GM19372 (cell line): ENCODE measurements around the gene LRRC38.
"Not testable (repeated sequence)": the region's sequence is repeated elsewhere in the genome, so short reads cannot be mapped to it uniquely, and the experiment has no call there.

Source experiments
- ATAC-seq: cut with Tn5 transposase; IDR thresholded peaks from one replicate; pipeline ENCODE4 v1.9.1; 2021; ENCODE audit warnings: mild to moderate bottlenecking, low read depth, moderate library complexity; ENCODE audit not compliant: unreplicated experiment

Gene LRRC38, protein sequence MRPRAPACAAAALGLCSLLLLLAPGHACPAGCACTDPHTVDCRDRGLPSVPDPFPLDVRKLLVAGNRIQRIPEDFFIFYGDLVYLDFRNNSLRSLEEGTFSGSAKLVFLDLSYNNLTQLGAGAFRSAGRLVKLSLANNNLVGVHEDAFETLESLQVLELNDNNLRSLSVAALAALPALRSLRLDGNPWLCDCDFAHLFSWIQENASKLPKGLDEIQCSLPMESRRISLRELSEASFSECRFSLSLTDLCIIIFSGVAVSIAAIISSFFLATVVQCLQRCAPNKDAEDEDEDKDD

DNA sequence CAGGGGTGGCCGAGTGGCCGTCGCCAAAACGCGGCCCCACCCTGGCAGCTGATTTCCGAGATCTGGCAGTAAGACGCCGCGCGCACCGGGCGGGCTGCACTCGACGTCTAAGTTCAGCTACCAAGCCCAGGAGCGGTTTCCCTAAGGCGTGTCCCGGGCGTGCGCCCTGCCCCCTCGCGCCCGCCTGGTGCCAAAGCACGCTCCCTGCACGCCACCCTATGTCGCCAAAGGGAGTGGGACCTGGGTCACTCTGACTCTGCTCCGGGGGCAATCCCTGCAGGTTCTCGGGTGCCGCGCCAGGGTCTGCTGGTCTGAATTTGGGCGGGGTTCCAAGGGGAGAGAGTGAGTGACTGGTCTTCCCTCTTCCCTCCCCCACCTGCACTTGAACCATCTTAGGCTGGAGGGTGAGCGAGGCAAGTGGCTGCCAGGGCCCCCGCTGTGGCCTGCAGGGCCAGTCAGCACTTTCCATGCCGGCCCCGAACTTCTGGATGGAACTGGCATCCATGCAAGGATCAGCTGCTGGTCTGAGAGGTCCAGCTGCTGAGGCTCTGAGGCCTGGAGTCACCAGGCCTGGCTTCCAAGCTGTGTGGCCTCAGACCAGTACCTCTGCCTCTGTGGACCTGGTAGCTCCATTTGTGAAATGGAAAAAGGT lies at the start of gene LRRC38:
Gene LRRC38 (minus strand): TSS at position 109 of the 652 bp plus-strand sequence. CDS start 410 bp downstream, outside the sequence.
- ATAC-seq = no peak

DNA sequence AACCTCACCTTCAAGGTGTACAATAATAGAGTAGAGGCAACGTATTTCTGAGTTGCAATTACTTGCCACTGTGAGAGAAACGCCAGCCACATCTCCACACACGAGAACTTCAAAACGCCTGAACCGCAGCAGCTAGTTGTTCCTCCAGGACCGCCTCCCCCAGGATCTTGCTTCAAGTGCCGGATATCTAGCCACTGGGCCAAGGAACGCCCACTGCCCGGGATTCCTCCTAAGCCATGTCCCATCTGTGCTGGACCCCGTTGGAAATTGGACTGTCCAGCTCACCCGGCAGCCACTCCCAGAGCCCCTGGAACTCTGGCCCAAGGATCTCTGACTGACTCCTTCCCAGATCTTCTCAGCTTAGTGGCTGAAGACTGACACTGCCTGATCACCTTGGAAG lies 49.2 kb upstream of the LRRC38 start:
- not testable (repeated sequence) for ATAC-seq

DNA sequence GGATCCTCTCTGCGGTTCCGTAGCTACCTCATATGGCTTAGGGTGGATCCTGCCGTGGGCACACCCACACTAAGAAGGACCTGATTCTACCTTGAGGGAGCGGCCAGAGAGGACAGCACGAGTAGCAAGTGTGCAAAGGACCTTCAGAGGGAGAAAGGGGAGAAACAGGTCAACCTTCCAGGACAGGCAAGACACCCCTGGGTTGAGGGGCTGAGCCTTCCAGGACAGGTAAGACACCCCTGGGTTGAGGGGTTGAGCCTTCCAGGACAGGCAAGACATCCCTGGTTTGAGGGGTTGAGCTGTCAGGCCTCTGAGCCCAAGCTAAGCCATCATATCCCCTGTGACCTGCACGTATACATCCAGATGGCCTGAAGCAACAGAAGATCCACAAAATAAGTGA lies 46.7 kb upstream of the LRRC38 start:
- no peak for ATAC-seq

DNA sequence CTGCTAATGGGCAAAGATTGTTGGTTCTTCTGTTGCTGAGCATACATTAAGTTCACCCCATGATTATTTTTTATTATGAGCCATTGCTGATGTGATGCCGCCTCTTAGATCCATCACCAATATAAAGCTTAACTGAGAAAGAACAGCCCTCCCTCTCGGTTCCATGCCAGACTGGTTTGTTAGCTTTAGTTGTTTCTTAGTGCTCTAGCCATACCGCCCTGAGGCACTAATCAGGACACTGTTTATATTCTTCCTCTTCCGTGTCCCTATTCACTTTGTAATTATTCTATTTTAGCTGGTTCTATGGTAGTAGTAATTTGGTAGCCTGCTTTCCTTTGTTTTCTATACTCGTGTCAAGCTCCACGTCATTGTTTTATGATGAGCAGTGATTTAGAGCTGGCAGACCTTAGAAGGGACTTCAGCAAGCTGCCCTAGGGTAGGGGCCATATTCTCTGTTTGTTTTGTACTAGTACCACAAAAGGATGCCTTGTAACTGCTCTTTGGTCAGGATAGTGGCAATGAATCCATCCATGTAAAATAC lies 42.5 kb upstream of the LRRC38 start:
- no peak for ATAC-seq

DNA sequence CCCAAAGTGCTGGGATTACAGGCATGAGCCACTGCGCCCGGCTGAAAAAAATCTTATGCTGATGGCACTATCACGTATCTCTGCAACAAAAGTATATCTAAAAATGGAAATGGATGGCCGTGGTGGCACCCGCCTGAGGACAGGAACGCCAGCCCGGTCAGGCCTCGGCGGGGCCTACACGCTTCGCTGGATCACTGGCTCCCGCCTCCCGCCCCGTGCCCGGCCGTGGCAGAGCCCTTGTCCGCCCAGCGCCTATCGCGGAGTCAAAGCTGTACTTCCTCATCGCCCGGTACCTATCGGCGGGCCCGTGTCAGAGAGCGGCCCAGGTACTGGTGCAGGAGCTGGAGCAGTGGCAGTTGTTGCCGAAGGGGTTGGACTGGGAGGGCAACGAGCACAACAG lies 41.0 kb upstream of the LRRC38 start:
- no peak for ATAC-seq

DNA sequence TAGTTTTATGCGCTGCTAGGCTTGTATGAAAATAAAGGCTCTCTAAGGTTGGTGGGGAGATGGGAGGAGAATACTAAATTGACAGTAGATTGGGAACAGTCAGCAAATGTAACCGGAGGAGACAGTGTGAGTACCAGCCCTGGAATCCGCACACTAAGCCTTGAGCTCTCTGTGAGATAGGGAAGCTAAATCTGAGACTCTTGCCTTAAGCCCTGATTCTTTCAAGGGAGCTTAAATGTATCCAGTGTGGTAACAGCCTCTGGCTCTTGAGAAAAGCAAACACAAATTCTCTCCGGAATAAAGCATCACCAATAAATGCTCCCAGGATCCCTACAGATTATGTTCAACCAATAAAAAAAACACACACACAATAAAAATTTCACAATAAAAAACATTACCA lies 36.9 kb upstream of the LRRC38 start:
- ATAC-seq = no peak

DNA sequence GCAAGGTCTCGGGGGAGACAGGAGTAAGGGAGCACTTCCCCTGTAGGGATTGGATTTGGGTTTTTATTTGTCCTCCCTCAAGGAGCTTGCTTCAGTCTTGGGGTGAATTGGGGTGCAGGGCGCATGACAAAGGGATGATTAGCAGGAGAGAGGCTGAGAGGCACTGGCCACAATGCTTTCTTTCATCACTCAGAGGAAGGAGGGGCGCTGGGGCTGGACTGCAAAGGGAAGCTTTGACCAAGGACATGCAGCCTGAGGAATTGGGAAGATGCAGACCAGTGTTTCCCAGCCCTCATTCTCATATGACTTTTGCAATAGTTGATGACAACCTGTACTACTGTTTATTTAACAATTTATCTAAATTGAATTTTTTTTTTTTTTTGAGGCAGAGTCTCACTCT lies 35.7 kb upstream of the LRRC38 start:
- ATAC-seq = no peak

DNA sequence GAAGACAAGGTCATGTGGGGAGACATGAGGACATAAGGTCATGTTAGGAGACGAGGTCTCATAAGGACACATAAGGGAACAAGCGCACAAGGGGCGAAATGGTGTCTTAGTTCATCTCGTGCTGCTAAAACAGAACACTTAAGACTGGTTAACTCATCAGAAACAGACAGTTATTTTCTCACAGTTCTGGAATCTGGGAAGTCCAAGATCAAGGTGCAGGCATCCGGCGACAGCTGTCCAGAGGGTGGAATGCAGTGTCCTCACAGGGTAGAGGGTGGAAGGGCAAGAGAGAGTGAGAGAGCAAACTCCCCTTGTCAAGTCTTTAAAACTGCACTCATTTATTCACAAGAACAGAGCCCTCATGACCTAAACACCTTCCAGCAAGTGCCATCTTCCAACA lies 35.2 kb upstream of the LRRC38 start:
- ATAC-seq = no peak

DNA sequence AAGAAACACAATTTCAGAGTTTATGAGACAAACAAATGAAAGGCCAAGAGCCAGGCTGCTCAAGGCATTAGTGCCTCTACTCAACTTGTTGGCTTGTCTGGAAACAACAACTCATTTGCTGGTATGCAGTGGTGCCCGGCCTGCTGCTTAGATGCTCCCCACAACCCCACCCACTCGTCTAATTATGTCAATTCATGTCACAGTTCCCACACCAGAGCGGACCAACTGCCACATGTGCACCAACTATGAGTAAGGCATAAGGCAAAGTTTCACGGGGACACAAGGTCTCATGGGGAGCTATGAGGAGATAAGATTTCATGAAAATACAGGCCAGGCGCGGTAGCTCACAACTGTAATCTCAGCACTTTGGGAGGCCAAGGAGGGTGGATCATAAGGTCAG lies 34.5 kb upstream of the LRRC38 start:
- ATAC-seq = no peak

DNA sequence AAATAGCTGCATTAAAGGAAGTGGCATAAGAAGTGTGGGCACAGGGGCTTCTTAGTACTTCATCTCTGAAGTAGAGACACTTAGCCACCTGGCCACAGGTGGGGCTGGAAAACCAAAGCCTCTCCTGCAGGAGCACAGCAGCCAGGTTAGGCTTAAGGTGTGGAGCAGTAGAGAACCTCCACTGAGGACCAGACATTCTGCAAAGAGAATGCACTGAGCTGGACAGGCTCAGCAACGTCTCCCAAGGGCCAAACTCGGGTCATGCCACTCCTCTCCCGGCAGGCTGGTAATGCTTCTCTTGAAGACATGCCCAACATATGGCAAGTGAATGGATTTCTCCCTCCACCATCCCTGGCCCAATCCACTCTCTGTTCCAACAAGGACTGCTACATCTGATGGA lies 33.0 kb upstream of the LRRC38 start:
- ATAC-seq = no peak

DNA sequence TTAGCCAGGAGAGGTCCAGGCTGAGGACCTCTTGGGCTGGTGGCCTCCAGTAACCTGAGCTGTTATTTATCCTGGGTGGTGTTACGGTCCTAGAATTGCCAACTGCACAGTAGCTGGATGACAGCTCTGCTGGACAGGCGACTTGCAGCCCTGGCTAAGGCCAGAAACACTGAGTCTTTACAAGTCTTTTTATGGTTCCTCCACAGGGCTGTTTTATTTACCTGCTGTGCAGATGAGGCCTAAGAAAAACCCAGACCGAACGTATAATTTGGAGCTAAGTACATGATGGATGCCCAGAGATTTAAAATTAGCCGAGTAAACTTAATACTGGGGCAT lies 30.4 kb upstream of the LRRC38 start:
- no peak for ATAC-seq

DNA sequence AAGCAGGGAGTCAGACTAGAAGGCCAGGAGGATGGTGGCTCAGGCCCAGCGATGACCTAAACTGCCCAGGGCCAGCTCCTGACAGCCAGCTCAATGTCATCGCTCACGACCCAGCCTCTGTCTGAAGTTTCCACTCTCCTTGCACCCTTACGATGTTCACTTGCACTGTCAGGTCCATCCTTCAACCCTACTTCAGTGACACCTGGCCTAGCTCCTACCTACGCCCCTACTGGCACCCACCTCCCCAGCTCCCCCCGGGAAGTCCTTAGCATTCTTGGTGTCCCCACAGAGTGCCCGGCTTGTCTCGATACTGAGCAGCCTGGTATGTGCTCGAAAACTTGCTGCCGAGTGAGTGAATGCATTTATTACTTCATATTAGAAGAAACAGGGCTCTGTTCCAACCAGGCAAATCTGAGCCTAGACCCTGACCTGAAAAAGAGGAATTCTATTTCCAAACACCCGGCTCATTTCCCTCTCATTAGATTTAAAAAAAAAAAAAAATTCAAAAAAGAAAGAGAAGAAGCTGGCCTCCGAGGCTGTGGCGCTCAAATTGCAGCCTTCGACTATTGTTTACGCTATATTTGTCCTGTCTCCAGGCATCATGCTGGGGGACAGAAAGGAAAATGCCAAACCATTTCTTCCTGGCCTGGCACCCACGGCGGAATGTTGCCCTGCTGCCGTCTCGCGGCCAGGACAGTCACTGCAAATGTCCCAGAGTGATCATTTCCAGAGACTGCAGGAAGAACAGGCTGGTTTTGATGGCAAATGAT lies 29.8 kb upstream of the LRRC38 start:
- no peak for ATAC-seq

DNA sequence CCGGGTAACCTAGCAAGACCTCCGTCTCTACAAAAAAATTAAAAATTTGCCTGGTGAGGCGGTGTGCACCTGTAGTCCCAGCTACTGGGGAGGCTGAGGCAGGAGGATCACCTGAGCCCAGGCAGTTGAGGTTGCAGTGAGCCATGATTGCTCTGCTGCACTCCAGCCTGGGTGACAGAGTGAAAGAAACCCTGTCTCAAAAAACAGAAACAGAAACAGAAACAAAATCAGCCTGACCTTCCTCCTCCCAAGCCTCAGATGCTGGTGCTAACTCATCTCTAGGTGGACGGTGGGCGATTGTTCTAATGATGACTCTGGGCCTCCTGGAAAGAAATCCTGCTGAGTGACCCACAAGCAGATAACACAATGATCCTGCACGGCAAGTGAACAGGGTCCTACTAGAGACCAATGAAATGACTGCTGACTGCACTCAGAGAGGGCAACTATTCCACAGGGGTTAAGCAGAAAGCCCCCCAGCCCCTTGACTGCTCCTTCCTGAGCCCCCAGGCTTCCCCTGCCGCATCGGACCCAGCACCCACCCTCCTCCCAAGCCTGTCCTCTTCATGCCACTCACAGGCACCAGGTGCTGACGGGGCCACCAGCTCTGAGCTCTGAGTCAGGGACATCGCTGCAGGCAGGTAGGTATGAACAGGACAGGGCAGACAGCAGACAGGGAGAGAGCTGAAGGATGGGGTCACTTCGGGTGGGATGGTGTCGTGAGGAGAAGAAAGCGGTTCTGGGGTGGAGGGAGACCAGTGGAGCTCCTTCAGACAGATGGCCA lies 27.8 kb upstream of the LRRC38 start:
- no peak for ATAC-seq

DNA sequence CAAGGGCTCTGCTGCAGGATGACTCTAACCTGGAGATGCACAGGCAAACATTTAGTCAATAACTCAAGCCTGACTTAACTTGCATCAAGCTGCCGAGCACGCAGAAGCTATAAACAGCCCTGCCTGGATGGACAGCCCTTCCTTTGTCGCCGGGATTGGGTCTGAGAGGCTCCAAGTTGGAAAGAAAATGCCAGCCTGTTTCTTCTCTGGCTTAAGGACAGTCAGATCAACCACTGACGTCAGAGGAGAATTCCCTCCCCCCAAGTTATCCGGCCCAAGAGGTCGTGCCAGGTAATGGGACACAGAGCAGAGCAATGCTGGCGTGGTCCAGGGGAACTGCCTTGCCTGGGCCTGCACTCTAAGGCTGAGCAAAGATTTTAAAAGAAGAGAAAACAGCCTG lies 27.1 kb upstream of the LRRC38 start:
- ATAC-seq = no peak

DNA sequence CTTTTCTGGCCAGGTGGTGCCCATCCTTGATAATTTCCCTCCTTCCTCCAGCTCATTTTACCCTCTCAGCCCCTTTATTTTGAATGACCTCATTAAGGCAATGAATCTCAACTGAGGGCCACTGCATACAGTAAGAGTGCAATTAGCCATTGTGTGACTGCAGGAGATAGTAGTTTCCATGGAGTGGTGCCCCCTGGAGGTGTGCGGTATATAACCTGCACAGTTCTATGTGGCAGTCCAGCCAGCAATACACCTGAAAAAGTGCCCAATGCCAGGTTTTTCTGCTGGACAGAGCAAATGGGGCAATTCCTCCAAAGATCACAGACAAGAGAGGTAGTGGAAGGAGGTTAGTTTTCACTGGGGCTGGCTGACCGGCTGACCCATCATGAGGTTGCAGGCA lies 25.9 kb upstream of the LRRC38 start:
- ATAC-seq = no peak

DNA sequence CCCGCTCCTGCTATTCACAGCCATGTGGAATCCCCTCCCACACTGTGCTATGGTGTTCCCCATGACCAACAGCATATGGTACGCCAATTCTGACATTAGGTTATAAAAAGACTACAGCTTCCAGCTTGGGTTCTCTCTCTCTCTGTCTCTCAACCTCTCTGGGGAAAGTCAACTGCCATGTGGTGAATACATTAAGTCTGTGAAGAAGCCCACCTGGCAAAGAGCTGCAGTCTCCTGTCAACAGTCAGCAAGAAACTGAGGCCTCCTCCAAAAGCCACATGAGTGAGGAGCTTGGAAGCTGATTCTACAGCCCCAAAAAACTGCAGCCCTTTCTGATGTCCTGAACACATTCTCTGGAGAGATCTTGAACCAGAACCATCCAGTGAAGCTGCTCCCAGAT lies 25.0 kb upstream of the LRRC38 start:
- ATAC-seq = no peak

DNA sequence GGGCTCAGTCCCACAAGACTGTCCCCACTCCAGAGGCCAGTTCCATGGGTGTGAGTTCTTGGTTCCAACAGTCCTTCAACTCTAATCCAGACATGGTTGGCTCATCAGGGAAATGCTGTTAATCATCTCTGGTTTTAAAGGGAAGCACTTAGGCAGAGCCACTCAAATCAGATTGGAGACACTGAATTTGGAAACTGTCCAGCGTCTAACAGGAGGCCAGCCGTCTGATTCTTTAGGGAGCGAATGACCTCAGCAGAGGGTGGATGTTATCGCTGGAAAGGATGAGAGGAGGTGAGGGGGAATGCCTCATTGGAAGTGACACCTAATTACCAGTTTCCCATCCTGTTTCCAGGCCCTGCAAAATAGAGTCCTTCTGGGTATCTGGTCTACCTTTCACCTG lies 22.8 kb upstream of the LRRC38 start:
- no peak for ATAC-seq

DNA sequence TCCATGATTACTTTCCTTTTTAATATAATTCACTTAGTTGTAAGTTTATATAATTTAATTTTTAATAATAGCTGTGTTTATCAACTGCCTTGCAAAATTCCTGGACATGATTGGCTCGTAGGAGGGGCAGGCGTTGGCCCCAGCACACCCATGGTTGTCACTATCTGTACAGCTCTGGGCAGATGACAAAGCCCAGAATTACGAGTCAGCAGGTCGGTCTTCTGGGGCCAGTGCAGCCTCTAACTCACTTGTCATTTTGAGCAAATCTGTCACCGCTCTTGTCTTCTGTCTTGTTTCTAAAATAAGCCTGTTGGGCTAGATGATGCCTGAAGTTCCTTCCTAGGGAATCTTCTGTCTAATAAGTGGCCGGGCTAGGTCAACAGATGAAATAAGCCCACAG lies 21.4 kb upstream of the LRRC38 start:
- no peak for ATAC-seq

DNA sequence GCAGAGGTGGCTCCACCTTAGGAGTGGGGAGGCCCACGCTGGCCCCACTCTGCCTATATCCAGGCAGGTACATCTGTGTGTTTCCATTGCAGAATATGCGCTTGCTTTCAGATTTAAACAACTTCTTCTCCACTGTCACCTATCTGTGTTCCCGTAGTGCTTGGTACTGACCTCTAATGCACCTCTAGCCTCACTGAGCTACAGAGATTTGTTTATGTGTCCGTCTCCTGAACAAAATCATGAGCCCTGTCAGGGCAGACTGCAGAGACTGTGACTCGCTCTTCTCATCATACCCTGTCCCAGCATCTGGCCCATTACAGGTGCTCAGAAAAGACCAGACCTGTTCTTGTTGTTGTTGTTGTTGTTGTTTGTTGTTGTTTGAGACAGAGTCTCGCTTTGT lies 14.5 kb upstream of the LRRC38 start:
- no peak for ATAC-seq

DNA sequence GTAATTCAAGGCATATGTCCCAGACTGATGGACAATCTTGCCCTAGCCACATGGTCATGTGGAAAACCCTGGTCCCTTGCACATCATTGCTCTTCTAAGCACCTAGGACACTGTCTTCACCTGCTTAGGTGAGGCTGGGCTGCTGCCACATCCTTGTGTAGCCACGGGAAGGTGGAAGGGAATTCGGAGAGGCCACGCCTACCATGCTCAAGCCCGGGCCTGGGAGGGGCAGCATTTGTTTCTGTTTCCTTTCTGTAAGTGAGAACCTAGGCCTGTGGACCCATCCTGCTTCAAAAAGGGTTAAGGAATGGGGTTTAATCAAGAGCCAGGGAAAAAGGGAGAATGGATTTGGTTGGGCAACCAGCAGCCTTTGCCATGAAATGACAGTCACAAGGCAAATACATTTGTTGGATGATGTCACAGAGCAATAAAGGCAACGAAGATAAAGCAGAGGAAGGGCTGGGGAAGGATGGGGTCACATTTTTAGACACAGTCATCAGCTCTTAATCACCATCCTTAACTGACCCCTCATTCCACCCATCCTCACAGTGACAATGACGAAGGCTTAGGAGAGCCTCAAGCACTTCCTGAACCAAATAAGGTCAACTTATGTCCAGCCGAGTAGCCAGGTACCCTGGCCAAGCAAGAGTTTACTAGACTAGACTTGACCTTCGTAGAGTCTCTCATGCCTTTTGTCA lies 10.1 kb upstream of the LRRC38 start:
- ATAC-seq = no peak
